Testis (tissue), 2 donors: ENCODE measurements around the gene LHFPL4.

ENCODE experiments used
- POLR2A ChIP-seq: fragments of 450-650 bp; IDR thresholded peaks from one replicate; pipeline ENCODE4 v1.6.1; 2017; ENCODE audit warnings: antibody characterized with exemption, mild to moderate bottlenecking, moderate library complexity
- TF ChIP-seq, protein P1 (sequence below), 3 experiments: fragments of 450-650 bp in 2 of 3; fragments of 200-600 bp in 1 of 3; sonication (generic) in 1 of 3; IDR thresholded peaks; one replicate each; pipeline ENCODE4 v1.5.1; 2016 to 2019; ENCODE audit warnings: antibody characterized with exemption in 3 of 3, mild to moderate bottlenecking in 2 of 3, moderate library complexity in 1 of 3

DNA sequence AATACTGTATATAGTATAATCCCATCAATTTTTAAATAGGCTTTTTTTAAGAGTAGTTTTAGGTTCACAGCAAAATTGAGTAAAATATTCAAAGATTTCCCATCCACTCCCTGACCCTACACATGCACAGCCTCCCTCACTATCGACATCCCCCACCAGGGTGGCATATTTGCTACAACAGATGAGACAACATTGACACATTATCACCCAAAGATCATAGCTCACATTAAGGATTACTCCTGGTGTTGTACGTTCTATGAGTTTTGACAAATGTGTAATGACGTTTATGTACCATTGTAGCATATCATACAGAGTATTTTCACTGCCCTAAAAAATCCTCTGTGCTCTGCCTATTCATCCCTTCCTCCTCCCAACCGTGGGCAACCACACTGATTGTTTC lies 39.3 kb downstream of the LHFPL4 start:
- TF ChIP-seq, protein P1, sequence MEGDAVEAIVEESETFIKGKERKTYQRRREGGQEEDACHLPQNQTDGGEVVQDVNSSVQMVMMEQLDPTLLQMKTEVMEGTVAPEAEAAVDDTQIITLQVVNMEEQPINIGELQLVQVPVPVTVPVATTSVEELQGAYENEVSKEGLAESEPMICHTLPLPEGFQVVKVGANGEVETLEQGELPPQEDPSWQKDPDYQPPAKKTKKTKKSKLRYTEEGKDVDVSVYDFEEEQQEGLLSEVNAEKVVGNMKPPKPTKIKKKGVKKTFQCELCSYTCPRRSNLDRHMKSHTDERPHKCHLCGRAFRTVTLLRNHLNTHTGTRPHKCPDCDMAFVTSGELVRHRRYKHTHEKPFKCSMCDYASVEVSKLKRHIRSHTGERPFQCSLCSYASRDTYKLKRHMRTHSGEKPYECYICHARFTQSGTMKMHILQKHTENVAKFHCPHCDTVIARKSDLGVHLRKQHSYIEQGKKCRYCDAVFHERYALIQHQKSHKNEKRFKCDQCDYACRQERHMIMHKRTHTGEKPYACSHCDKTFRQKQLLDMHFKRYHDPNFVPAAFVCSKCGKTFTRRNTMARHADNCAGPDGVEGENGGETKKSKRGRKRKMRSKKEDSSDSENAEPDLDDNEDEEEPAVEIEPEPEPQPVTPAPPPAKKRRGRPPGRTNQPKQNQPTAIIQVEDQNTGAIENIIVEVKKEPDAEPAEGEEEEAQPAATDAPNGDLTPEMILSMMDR (IDR thresholded peaks at IDR 0.05): no peak
- no peak for TF ChIP-seq POLR2A
